Measurements from ENCODE around the gene PLEKHF1. TPM values are rescaled to one million over a fixed set of nuclear protein-coding genes. Genes with fewer than 3 reads are reported as not detected.

PLEKHF1 gene
- total and polyA plus RNA-seq, 2 of the 8 experiments (the other 6 are each of a cell fraction or from before 2014, with no cell fraction given), result 11.1 to 18.4 TPM

- TF ChIP-seq SAP30 (IDR thresholded peaks at IDR 0.05; ENCODE audit: insufficient read depth, insufficient replicate concordance, low read length) (no peak), JUN (IDR thresholded peaks at IDR 0.05; ENCODE audit: low read depth, low read length) (no peak), MAX (IDR thresholded peaks at IDR 0.05) (no peak)
Measured at GRCh38 chr19:29694161-29694560, 28.9 kb downstream of the PLEKHF1 start (continued).

Data from H1 (cell line).